HepG2 (cell line): ENCODE data around the gene PLD3.

Experiments
- GTF2F1 ChIP-seq: fragments of 150-350 bp; IDR thresholded peaks from 2 replicates; pipeline ENCODE4 v1.6.1; 2014; ENCODE audit warnings: low read length
- HDAC2 ChIP-seq: sonication (generic); formaldehyde crosslinking; IDR thresholded peaks from 2 replicates; pipeline ENCODE4 v1.4.0; 2020; ENCODE audit warnings: missing genetic modification reagents
- PHF20 ChIP-seq: sonication (generic); formaldehyde crosslinking; IDR thresholded peaks from 2 replicates; pipeline ENCODE4 v1.5.0; 2020; ENCODE audit warnings: mild to moderate bottlenecking, missing genetic modification reagents
- RFX5 ChIP-seq: IDR thresholded peaks from 2 replicates; pipeline ENCODE4 v1.6.1; 2011; ENCODE audit warnings: low read depth, low read length, improper control_type of control experiment
- SMAD1 ChIP-seq: sonication (generic); formaldehyde crosslinking; IDR thresholded peaks from 2 replicates; pipeline ENCODE4 v1.4.0; 2020; ENCODE audit warnings: missing genetic modification reagents, low read depth, mild to moderate bottlenecking, borderline replicate concordance
- SMARCC2 ChIP-seq: fragments of 450-650 bp; IDR thresholded peaks from 2 replicates; pipeline ENCODE4 v1.6.1; 2017; ENCODE audit warnings: antibody characterized with exemption, mild to moderate bottlenecking
- TCF7 ChIP-seq: sonication (generic); IDR thresholded peaks from 2 replicates; pipeline ENCODE4 v1.6.1; 2016; ENCODE audit warnings: antibody characterized with exemption, low read depth
- ZNF501 ChIP-seq: sonication (generic); formaldehyde crosslinking; IDR thresholded peaks from 2 replicates; pipeline ENCODE4 v1.5.1; 2020; ENCODE audit warnings: mild to moderate bottlenecking, moderate library complexity, missing genetic modification reagents
- ZNF589 ChIP-seq: sonication (generic); formaldehyde crosslinking; conservative IDR thresholded peaks from 2 replicates; pipeline ENCODE4 v1.8.0; 2022; ENCODE audit warnings: mild to moderate bottlenecking, moderate library complexity, missing genetic modification reagents
- TF ChIP-seq, protein P1 (sequence below), 2 experiments: sonication (generic) in 1 of 2; formaldehyde crosslinking in 1 of 2; IDR thresholded peaks; 2 replicates each; pipeline versions ENCODE4 v1.5.1 to v1.6.1; 2011 to 2020; ENCODE audit warnings: borderline replicate concordance in 1 of 2, low read depth in 1 of 2, low read length in 1 of 2, mild to moderate bottlenecking in 1 of 2, missing genetic modification reagents in 1 of 2, moderate library complexity in 1 of 2
- TF ChIP-seq, protein P2 (sequence below): sonication (generic); formaldehyde crosslinking; IDR thresholded peaks from one replicate; pipeline ENCODE4 v1.5.1; 2020; ENCODE audit warnings: mild to moderate bottlenecking, missing genetic modification reagents; ENCODE audit errors: not compliant biosample characterization

DNA sequence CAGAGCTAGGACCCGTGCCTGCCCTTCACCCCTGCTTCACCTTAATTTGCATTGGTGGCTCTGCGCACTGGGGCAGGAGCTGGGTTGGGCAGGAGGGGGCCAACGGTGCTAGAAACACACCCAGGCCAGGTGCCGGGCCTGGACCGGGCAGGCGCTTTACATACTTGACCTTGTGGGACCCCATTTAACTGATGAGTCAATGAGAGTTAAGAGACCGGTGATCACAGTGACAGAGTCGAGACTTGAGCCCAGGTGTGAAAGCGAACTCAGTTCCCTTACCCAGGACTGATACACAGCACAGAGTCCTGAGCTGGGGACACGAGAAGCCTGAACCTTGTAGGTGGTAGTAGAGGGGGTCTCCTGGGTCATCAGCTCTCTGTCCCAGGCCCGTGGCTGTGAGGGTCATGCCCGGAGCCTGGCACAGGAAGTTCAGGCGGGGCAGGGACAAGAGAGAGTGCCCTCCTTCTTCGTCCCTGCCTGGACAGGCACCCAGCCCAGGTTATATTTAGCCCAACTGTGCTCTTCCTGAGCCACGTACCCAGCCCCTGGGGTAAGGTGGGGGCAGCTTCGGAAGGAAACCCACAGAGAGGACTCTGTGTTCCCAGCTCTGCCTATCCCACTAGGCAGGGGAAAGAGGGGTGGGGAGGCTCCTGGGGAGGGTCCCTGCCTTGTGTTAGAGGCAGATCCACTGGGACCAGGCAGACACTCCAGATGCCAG is 62.8 kb downstream of the PLD3 start:
- no peak for TF ChIP-seq RFX5
- no peak for TF ChIP-seq ZNF501 (CRISPR knock-in tag)
- no peak for TF ChIP-seq HDAC2 (CRISPR knock-in tag)
- no peak for TF ChIP-seq SMAD1 (CRISPR knock-in tag)
- no peak for TF ChIP-seq PHF20 (CRISPR knock-in tag)
- TF ChIP-seq GTF2F1: no peak
- no peak for TF ChIP-seq ZNF589 (CRISPR knock-in tag)
- no peak for TF ChIP-seq SMARCC2
- TF ChIP-seq, protein P1, sequence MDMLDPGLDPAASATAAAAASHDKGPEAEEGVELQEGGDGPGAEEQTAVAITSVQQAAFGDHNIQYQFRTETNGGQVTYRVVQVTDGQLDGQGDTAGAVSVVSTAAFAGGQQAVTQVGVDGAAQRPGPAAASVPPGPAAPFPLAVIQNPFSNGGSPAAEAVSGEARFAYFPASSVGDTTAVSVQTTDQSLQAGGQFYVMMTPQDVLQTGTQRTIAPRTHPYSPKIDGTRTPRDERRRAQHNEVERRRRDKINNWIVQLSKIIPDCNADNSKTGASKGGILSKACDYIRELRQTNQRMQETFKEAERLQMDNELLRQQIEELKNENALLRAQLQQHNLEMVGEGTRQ (IDR thresholded peaks at IDR 0.05; ENCODE audit: low read depth, low read length): no peak
- TF ChIP-seq, protein P1 (CRISPR knock-in tag; IDR thresholded peaks at IDR 0.05; ENCODE audit: borderline replicate concordance): no peak
- no peak for TF ChIP-seq TCF7
- TF ChIP-seq, protein P2, sequence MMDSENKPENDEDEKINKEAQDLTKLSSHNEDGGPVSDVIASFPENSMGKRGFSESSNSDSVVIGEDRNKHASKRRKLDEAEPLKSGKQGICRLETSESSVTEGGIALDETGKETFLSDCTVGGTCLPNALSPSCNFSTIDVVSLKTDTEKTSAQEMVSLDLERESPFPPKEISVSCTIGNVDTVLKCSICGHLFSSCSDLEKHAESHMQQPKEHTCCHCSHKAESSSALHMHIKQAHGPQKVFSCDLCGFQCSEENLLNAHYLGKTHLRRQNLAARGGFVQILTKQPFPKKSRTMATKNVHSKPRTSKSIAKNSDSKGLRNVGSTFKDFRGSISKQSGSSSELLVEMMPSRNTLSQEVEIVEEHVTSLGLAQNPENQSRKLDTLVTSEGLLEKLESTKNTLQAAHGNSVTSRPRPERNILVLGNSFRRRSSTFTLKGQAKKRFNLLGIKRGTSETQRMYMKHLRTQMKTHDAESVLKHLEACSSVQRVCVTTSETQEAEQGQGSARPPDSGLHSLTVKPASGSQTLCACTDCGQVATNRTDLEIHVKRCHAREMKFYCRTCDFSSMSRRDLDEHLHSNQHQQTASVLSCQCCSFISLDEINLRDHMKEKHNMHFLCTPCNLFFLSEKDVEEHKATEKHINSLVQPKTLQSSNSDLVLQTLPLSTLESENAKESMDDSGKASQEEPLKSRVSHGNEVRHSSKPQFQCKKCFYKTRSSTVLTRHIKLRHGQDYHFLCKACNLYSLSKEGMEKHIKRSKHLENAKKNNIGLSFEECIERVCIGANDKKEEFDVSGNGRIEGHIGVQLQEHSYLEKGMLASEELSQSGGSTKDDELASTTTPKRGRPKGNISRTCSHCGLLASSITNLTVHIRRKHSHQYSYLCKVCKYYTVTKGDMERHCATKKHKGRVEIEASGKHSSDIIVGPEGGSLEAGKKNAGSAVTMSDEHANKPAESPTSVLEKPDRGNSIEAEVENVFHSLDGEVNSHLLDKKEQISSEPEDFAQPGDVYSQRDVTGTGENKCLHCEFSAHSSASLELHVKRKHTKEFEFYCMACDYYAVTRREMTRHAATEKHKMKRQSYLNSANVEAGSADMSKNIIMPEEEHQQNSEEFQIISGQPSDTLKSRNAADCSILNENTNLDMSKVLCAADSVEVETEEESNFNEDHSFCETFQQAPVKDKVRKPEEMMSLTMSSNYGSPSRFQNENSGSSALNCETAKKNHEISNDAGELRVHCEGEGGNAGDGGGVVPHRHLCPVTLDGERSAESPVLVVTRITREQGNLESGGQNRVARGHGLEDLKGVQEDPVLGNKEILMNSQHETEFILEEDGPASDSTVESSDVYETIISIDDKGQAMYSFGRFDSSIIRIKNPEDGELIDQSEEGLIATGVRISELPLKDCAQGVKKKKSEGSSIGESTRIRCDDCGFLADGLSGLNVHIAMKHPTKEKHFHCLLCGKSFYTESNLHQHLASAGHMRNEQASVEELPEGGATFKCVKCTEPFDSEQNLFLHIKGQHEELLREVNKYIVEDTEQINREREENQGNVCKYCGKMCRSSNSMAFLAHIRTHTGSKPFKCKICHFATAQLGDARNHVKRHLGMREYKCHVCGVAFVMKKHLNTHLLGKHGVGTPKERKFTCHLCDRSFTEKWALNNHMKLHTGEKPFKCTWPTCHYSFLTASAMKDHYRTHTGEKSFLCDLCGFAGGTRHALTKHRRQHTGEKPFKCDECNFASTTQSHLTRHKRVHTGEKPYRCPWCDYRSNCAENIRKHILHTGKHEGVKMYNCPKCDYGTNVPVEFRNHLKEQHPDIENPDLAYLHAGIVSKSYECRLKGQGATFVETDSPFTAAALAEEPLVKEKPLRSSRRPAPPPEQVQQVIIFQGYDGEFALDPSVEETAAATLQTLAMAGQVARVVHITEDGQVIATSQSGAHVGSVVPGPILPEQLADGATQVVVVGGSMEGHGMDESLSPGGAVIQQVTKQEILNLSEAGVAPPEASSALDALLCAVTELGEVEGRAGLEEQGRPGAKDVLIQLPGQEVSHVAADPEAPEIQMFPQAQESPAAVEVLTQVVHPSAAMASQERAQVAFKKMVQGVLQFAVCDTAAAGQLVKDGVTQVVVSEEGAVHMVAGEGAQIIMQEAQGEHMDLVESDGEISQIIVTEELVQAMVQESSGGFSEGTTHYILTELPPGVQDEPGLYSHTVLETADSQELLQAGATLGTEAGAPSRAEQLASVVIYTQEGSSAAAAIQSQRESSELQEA: no peak
